HG03280 (cell line): ENCODE data around the gene TMEM126A.
"Not testable (repeated sequence)": the region's sequence is repeated elsewhere in the genome, so short reads cannot be mapped to it uniquely, and the experiment has no call there.

Experiments
- ATAC-seq: cut with Tn5 transposase; IDR thresholded peaks from one replicate; pipeline ENCODE4 v1.9.1; 2021; ENCODE audit warnings: mild to moderate bottlenecking, moderate library complexity; ENCODE audit not compliant: unreplicated experiment

Gene TMEM126A

GRCh38 chr11:85656777-85657176, 9.0 kb downstream of the TMEM126A start:
- no peak for ATAC-seq

- no peak for ATAC-seq
Observed at GRCh38 chr11:85658180-85658579, 10.4 kb downstream of the TMEM126A start.

- no peak for ATAC-seq
Observed at GRCh38 chr11:85661972-85662664, 14.4 kb downstream of the TMEM126A start.

- no peak for ATAC-seq
Observed at GRCh38 chr11:85663080-85663752, 15.4 kb downstream of the TMEM126A start.

- peak; percentile 74 for ATAC-seq
Observed at GRCh38 chr11:85663753-85664614, 16.2 kb downstream of the TMEM126A start.

GRCh38 chr11:85664615-85665481, 17.1 kb downstream of the TMEM126A start, which contains the start of gene CREBZF:
TSS of gene CREBZF (minus strand) at chr11:85665129. CDS start at chr11:85664875, 254 bp downstream.
- peak; percentile 88 for ATAC-seq

- no peak for ATAC-seq
Observed at GRCh38 chr11:85665733-85666132, 18.0 kb downstream of the TMEM126A start.

GRCh38 chr11:85666687-85667086, 18.9 kb downstream of the TMEM126A start:
- no peak for ATAC-seq

- no peak for ATAC-seq
Observed at GRCh38 chr11:85668157-85668556, 20.4 kb downstream of the TMEM126A start.

- not testable (repeated sequence) for ATAC-seq
Observed at GRCh38 chr11:85670949-85671663, 23.3 kb downstream of the TMEM126A start.

- ATAC-seq = no peak
Observed at GRCh38 chr11:85672105-85672902, 24.5 kb downstream of the TMEM126A start.

GRCh38 chr11:85673393-85673792, 25.6 kb downstream of the TMEM126A start:
- ATAC-seq = no peak

GRCh38 chr11:85679576-85679975, 31.8 kb downstream of the TMEM126A start:
- no peak for ATAC-seq

- no peak for ATAC-seq
Observed at GRCh38 chr11:85680897-85681296, 33.1 kb downstream of the TMEM126A start.

- peak; percentile 90 for ATAC-seq
Observed at GRCh38 chr11:85682330-85683305, 34.9 kb downstream of the TMEM126A start.

- ATAC-seq = no peak
Observed at GRCh38 chr11:85685125-85685819, 37.5 kb downstream of the TMEM126A start.

GRCh38 chr11:85685820-85686459, 38.2 kb downstream of the TMEM126A start, which contains the start of gene CCDC89:
TSS of gene CCDC89 (minus strand) at chr11:85686195. CDS start at chr11:85686130, 65 bp downstream.
- no peak for ATAC-seq
